GM18858 (cell line): ENCODE results near the gene TNFSF12.

ENCODE experiments used
- ATAC-seq: cut with Tn5 transposase; IDR thresholded peaks from one replicate; pipeline ENCODE4 v1.9.1; 2021; ENCODE audit not compliant: unreplicated experiment

TNFSF12 gene

GRCh38 chr17:7541074-7541621 lies 7.7 kb upstream of the TNFSF12 start:
- ATAC-seq: no peak

GRCh38 chr17:7544911-7545310 lies 3.9 kb upstream of the TNFSF12 start:
- ATAC-seq: no peak

- no peak for ATAC-seq
These were observed 670 bp downstream of the TNFSF12 start for GRCh38 chr17:7549401-7550055.

- ATAC-seq: no peak
These were observed 1.5 kb downstream of the TNFSF12 start for GRCh38 chr17:7550344-7550743.

- no peak for ATAC-seq
These were observed 2.5 kb downstream of the TNFSF12 start for GRCh38 chr17:7551396-7551795.

GRCh38 chr17:7552621-7553051 lies 3.8 kb downstream of the TNFSF12 start:
- peak; percentile 88 for ATAC-seq

GRCh38 chr17:7553356-7553755 lies 4.5 kb downstream of the TNFSF12 start:
- no peak for ATAC-seq

GRCh38 chr17:7555320-7555948 lies 6.6 kb downstream of the TNFSF12 start:
- ATAC-seq: no peak

GRCh38 chr17:7556627-7557026 lies 7.8 kb downstream of the TNFSF12 start:
- ATAC-seq: no peak

- no peak for ATAC-seq
These were observed 8.4 kb downstream of the TNFSF12 start for GRCh38 chr17:7557147-7557764.

GRCh38 chr17:7557775-7558543 lies 9.1 kb downstream of the TNFSF12 start:
- no peak for ATAC-seq

- ATAC-seq: no peak
These were observed 9.9 kb downstream of the TNFSF12 start, which contains the start of gene TNFSF13 for GRCh38 chr17:7558544-7559319. Gene TNFSF13, plus strand, starts transcription at chr17:7558750. Its CDS starts 290 bp downstream, at chr17:7559040.

GRCh38 chr17:7559320-7560171 lies 10.7 kb downstream of the TNFSF12 start:
- no peak for ATAC-seq

GRCh38 chr17:7560172-7561027 lies 11.5 kb downstream of the TNFSF12 start:
- ATAC-seq: no peak

GRCh38 chr17:7561028-7561575 lies 12.2 kb downstream of the TNFSF12 start:
- no peak for ATAC-seq

- ATAC-seq: no peak
These were observed 12.8 kb downstream of the TNFSF12 start, which contains the start of gene SENP3 for GRCh38 chr17:7561589-7562207. Gene SENP3, plus strand, starts transcription at chr17:7561919. Its CDS starts 1,158 bp downstream, at chr17:7563077.

- no peak for ATAC-seq
These were observed 13.3 kb downstream of the TNFSF12 start for GRCh38 chr17:7562208-7562605.
